ENCODE data around the gene PGPEP1.

DNA sequence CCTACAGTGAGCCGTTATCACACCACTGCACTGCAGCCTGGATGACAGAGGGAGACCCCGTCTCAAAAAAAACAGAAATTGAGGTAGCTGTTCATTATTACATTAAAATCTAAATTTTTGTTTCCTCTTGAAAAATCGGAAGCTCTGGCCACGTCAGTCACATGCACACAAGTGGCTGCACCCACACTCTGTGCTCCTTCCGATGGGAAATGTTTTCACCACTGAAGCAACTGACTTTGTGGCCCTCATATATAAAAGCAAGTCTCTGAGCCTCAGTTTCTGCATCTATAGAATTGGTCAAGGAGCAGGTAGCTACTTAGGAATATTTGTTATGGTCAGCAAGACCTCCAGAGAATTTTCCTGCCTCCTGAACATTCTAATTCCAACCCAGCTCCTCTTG, 52.5 kb downstream of the PGPEP1 start:
- TF ChIP-seq, protein P1, sequence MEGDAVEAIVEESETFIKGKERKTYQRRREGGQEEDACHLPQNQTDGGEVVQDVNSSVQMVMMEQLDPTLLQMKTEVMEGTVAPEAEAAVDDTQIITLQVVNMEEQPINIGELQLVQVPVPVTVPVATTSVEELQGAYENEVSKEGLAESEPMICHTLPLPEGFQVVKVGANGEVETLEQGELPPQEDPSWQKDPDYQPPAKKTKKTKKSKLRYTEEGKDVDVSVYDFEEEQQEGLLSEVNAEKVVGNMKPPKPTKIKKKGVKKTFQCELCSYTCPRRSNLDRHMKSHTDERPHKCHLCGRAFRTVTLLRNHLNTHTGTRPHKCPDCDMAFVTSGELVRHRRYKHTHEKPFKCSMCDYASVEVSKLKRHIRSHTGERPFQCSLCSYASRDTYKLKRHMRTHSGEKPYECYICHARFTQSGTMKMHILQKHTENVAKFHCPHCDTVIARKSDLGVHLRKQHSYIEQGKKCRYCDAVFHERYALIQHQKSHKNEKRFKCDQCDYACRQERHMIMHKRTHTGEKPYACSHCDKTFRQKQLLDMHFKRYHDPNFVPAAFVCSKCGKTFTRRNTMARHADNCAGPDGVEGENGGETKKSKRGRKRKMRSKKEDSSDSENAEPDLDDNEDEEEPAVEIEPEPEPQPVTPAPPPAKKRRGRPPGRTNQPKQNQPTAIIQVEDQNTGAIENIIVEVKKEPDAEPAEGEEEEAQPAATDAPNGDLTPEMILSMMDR (IDR thresholded peaks at IDR 0.05), result no peak
- TF ChIP-seq POLR2A (IDR thresholded peaks at IDR 0.05), result no peak

Measured in heart left ventricle (tissue), 13 donors.